H9 (cell line): ENCODE measurements around the gene DNAH11. TPM values are rescaled to one million over a fixed set of nuclear protein-coding genes. Genes with fewer than 3 reads are reported as not detected.

ENCODE experiments used
- DNase-seq: peaks from one replicate; pipeline ENCODE4 v3.0.0-alpha.2; 2017
- H2AFZ ChIP-seq: one replicate; pipeline ENCODE4 v1.6.1; 2013; ENCODE audit warnings: mild to moderate bottlenecking, low read length, control low read depth, moderate library complexity
- H2AK5ac ChIP-seq: 2 replicates; pipeline ENCODE4 v1.6.1; 2013; ENCODE audit warnings: low read length, control low read depth, mixed read lengths; ENCODE audit not compliant: insufficient read length
- H2BK120ac ChIP-seq: one replicate; pipeline ENCODE4 v1.6.1; 2013; ENCODE audit warnings: low read depth, mild to moderate bottlenecking, low read length, control low read depth, inconsistent platforms; ENCODE audit not compliant: poor library complexity, severe bottlenecking
- H2BK12ac ChIP-seq: 2 replicates; pipeline ENCODE4 v1.6.1; 2013; ENCODE audit warnings: low read length, control low read depth, mixed read lengths, low read depth; ENCODE audit not compliant: insufficient read length
- H2BK15ac ChIP-seq: 2 replicates; pipeline ENCODE4 v1.6.1; 2013; ENCODE audit warnings: low read depth, low read length, control low read depth
- H2BK20ac ChIP-seq: one replicate; pipeline ENCODE4 v1.6.1; 2013; ENCODE audit warnings: low read depth, mild to moderate bottlenecking, low read length, control low read depth, inconsistent platforms; ENCODE audit not compliant: poor library complexity, severe bottlenecking
- H2BK5ac ChIP-seq: 2 replicates; pipeline ENCODE4 v1.6.1; 2013; ENCODE audit warnings: low read length, control low read depth, mixed read lengths; ENCODE audit not compliant: insufficient read length
- H3K14ac ChIP-seq: 2 replicates; pipeline ENCODE4 v1.6.1; 2013; ENCODE audit warnings: low read length, control low read depth; ENCODE audit not compliant: insufficient read depth
- H3K18ac ChIP-seq: 2 replicates; pipeline ENCODE4 v1.6.1; 2013; ENCODE audit warnings: low read depth, mild to moderate bottlenecking, mixed read lengths, low read length, control low read depth; ENCODE audit not compliant: insufficient read length
- H3K23ac ChIP-seq: 2 replicates; pipeline ENCODE4 v1.6.1; 2013; ENCODE audit warnings: low read length, control low read depth, mixed read lengths, low read depth; ENCODE audit not compliant: insufficient read length
- H3K23me2 ChIP-seq: 2 replicates; pipeline ENCODE4 v1.6.1; 2013; ENCODE audit warnings: low read depth, mild to moderate bottlenecking, mixed read lengths, low read length, control low read depth; ENCODE audit not compliant: insufficient read length, poor library complexity, severe bottlenecking
- H3K27ac ChIP-seq: 2 replicates; pipeline ENCODE4 v1.5.1; 2013; ENCODE audit warnings: low read length, control low read depth, mixed read lengths, low read depth; ENCODE audit not compliant: insufficient read length
- H3K27me3 ChIP-seq: 2 replicates; pipeline ENCODE4 v1.6.1; 2013; ENCODE audit warnings: low read length, control low read depth, inconsistent platforms; ENCODE audit not compliant: insufficient read depth
- H3K4ac ChIP-seq: 2 replicates; pipeline ENCODE4 v1.6.1; 2013; ENCODE audit warnings: low read depth, mild to moderate bottlenecking, control low read depth, inconsistent platforms, low read length, moderate library complexity
- H3K4me1 ChIP-seq: 2 replicates; pipeline ENCODE4 v1.6.1; 2013; ENCODE audit warnings: low read length, control low read depth, inconsistent platforms; ENCODE audit not compliant: insufficient read depth
- H3K4me2 ChIP-seq: 2 replicates; pipeline ENCODE4 v1.6.1; 2013; ENCODE audit warnings: low read length, control low read depth, mixed read lengths; ENCODE audit not compliant: insufficient read length, insufficient read depth
- H3K56ac ChIP-seq: 2 replicates; pipeline ENCODE4 v1.6.1; 2013; ENCODE audit warnings: low read depth, mild to moderate bottlenecking, mixed read lengths, low read length, control low read depth; ENCODE audit not compliant: insufficient read length
- H3K79me1 ChIP-seq: 2 replicates; pipeline ENCODE4 v1.6.1; 2013; ENCODE audit warnings: low read depth, mild to moderate bottlenecking, moderate library complexity, low read length, control low read depth, inconsistent platforms; ENCODE audit not compliant: insufficient read depth, poor library complexity, severe bottlenecking
- H3K79me2 ChIP-seq: 2 replicates; pipeline ENCODE4 v1.6.1; 2013; ENCODE audit warnings: low read length, control low read depth, inconsistent platforms; ENCODE audit not compliant: insufficient read depth
- H3K9ac ChIP-seq: 2 replicates; pipeline ENCODE4 v1.6.1; 2013; ENCODE audit warnings: low read length, control low read depth, mixed read lengths; ENCODE audit not compliant: insufficient read length; ENCODE audit errors: extremely low read depth
- H3K9me3 ChIP-seq: one replicate; pipeline ENCODE4 v1.6.1; 2013; ENCODE audit warnings: low read depth, low read length, inconsistent platforms; ENCODE audit not compliant: control insufficient read depth
- H3T11ph ChIP-seq: one replicate; pipeline ENCODE4 v1.6.1; 2013; ENCODE audit warnings: mild to moderate bottlenecking, low read length, control low read depth, inconsistent platforms
- H4K20me1 ChIP-seq: one replicate; pipeline ENCODE4 v1.6.1; 2013; ENCODE audit not compliant: control insufficient read depth, insufficient read length, insufficient read depth
- H4K5ac ChIP-seq: 2 replicates; pipeline ENCODE4 v1.6.1; 2013; ENCODE audit warnings: low read depth, mild to moderate bottlenecking, mixed read lengths, low read length, control low read depth; ENCODE audit not compliant: insufficient read length
- H4K8ac ChIP-seq: replicated peaks from 2 replicates; pipeline ENCODE4 v1.6.1; 2013; ENCODE audit warnings: low read length, control low read depth, mixed read lengths, low read depth; ENCODE audit not compliant: insufficient read length
- H4K91ac ChIP-seq: 2 replicates; pipeline ENCODE4 v1.6.1; 2013; ENCODE audit warnings: low read depth, mild to moderate bottlenecking, moderate library complexity, mixed read lengths, low read length, control low read depth; ENCODE audit not compliant: insufficient read length
- H3K27ac Mint-ChIP-seq, 3 experiments: 2 replicates in 2 of 3; 3 replicates in 1 of 3; pipeline ENCODE4 v1.8.0; 2020 to 2021; ENCODE audit warnings: mixed read lengths in 3 of 3, mild to moderate bottlenecking in 1 of 3, moderate library complexity in 1 of 3
- H3K27me3 Mint-ChIP-seq: 2 replicates; pipeline ENCODE4 v1.8.0; 2021; ENCODE audit warnings: low read depth, mild to moderate bottlenecking, moderate library complexity, mixed read lengths
- H3K36me3 Mint-ChIP-seq, 3 experiments: 2 replicates in 2 of 3; 3 replicates in 1 of 3; pipeline ENCODE4 v1.8.0; 2020 to 2021; ENCODE audit warnings: low read depth in 3 of 3, mixed read lengths in 3 of 3; ENCODE audit not compliant: insufficient read depth in 1 of 3
- H3K4me1 Mint-ChIP-seq, 2 experiments: 2 replicates each; pipeline ENCODE4 v1.8.0; 2020; ENCODE audit warnings: mixed read lengths in 2 of 2
- H3K4me3 Mint-ChIP-seq, 2 experiments: 2 replicates in 1 of 2; 3 replicates in 1 of 2; pipeline ENCODE4 v1.8.0; 2020 to 2021; ENCODE audit warnings: mild to moderate bottlenecking in 2 of 2, mixed read lengths in 2 of 2, moderate library complexity in 1 of 2
- H3K9me3 Mint-ChIP-seq, 2 experiments: 2 replicates in 1 of 2; 3 replicates in 1 of 2; pipeline ENCODE4 v1.8.0; 2020; ENCODE audit warnings: mild to moderate bottlenecking in 2 of 2, mixed read lengths in 2 of 2, moderate library complexity in 1 of 2
- WGBS: extraction: QIAGEN DNeasy Blood & Tissue Kit; methylation state at CpG from one replicate; pipeline ENCODE4 v1.1.7; 2013; ENCODE audit warnings: missing lambda C conversion rate, low lambda C conversion rate, mixed read lengths; ENCODE audit not compliant: insufficient read length; ENCODE audit errors: extremely low coverage; 5-methylcytosine and 5-hydroxymethylcytosine counted together
- total RNA-seq: library from RNA; stranded (reverse); gene quantifications from 2 replicates; pipeline ENCODE4 v1.2.1, GENCODE V29; 2021
- TF ChIP-seq, protein P1 (sequence below): fragments of 200-600 bp; sonication (generic); conservative IDR thresholded peaks from 3 replicates; pipeline ENCODE4 v1.8.0; 2021; ENCODE audit warnings: antibody characterized with exemption, mild to moderate bottlenecking

Gene DNAH11
- total RNA-seq, 1 experiment from 2014 or later, result 2.5 TPM

GRCh38 chr7:21910253-21910652 lies 367.4 kb downstream of the DNAH11 start:
- Histone ChIP-seq H2BK12ac (no peak overlapping the region), H2BK120ac (no peak overlapping the region)
- TF ChIP-seq, protein P1, sequence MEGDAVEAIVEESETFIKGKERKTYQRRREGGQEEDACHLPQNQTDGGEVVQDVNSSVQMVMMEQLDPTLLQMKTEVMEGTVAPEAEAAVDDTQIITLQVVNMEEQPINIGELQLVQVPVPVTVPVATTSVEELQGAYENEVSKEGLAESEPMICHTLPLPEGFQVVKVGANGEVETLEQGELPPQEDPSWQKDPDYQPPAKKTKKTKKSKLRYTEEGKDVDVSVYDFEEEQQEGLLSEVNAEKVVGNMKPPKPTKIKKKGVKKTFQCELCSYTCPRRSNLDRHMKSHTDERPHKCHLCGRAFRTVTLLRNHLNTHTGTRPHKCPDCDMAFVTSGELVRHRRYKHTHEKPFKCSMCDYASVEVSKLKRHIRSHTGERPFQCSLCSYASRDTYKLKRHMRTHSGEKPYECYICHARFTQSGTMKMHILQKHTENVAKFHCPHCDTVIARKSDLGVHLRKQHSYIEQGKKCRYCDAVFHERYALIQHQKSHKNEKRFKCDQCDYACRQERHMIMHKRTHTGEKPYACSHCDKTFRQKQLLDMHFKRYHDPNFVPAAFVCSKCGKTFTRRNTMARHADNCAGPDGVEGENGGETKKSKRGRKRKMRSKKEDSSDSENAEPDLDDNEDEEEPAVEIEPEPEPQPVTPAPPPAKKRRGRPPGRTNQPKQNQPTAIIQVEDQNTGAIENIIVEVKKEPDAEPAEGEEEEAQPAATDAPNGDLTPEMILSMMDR, result no peak

More at GRCh38 chr7:21910253-21910652, 367.4 kb downstream of the DNAH11 start:
- WGBS, result no CpG with 5 or more reads among the region's 6 CpGs
- H3K23me2 ChIP-seq, result no peaks in the 10 kb centered on the region
- no peak overlapping the region for H4K91ac ChIP-seq
- Mint-ChIP-seq H3K27me3 (no peaks in the 10 kb centered on the region), H3K4me3 (no peak overlapping the region), H3K9me3 (no peaks in the 10 kb centered on the region), H3K36me3 (peaks cover 66 to 88% (median 79%) of the 10 kb centered on the region in 3 experiments), H3K4me1 (no peaks in the 10 kb centered on the region), H3K27ac (no peak overlapping the region)
- H2AK5ac ChIP-seq, result no peak overlapping the region
- no peak overlapping the region for H2BK20ac ChIP-seq
- no peaks in the 10 kb centered on the region for H3K27me3 ChIP-seq
- H3T11ph ChIP-seq, result no peak overlapping the region
- H3K27ac ChIP-seq, result no peak overlapping the region
- H4K8ac ChIP-seq, result no peak overlapping the region
- no peak overlapping the region for H3K23ac ChIP-seq
- no peak for DNase-seq
- no peaks in the 10 kb centered on the region for H4K20me1 ChIP-seq
- H3K18ac ChIP-seq, result no peak overlapping the region
- no peak overlapping the region for H4K5ac ChIP-seq
- H2AFZ ChIP-seq, result no peak overlapping the region
- H3K79me1 ChIP-seq, result peaks cover 3% of the 10 kb centered on the region
- H2BK15ac ChIP-seq, result no peak overlapping the region
- H2BK5ac ChIP-seq, result no peak overlapping the region
- H3K4ac ChIP-seq, result no peak overlapping the region
- H3K4me2 ChIP-seq, result no peak overlapping the region
- no peak overlapping the region for H3K14ac ChIP-seq
- H3K56ac ChIP-seq, result no peak overlapping the region
- 0 out of 2 replicates have a peak, but pooled peaks cover 2% of the 10 kb centered on the region for H3K79me2 ChIP-seq
- H3K4me1 ChIP-seq, result no peaks in the 10 kb centered on the region
- H3K9me3 ChIP-seq, result no peaks in the 10 kb centered on the region
- no peak overlapping the region for H3K9ac ChIP-seq
